Body of pancreas (tissue), 4 donors: ENCODE measurements around the gene SP7. TPM values are rescaled to one million over a fixed set of nuclear protein-coding genes. Genes with fewer than 3 reads are reported as not detected.

Experiments used
- ATAC-seq: fragments of 150-250 bp; one replicate; pipeline ENCODE4 v1.9.1; 2016
- DNase-seq, 4 donors: peaks; one replicate each; pipeline ENCODE4 v3.0.0-alpha.2; 2019
- H3K27ac ChIP-seq, 4 donors: fragments of 200-600 bp; sonication (generic); 1 replicate in 3 of 4; 2 replicates in 1 of 4; pipeline versions ENCODE4 v1.5.1 to v1.6.1; 2016 to 2019; ENCODE audit warnings: mild to moderate bottlenecking in 1 of 4, mixed read lengths in 1 of 4, moderate library complexity in 1 of 4
- H3K27me3 ChIP-seq, 2 donors: fragments of 200-600 bp; sonication (generic); one replicate each; pipeline ENCODE4 v1.6.0; 2016; ENCODE audit warnings: mild to moderate bottlenecking in 1 of 2
- H3K36me3 ChIP-seq, 2 donors: fragments of 200-600 bp; sonication (generic); replicated peaks in 1 of 2; 2 replicates each; pipeline ENCODE4 v1.5.1; 2016; ENCODE audit warnings: low read depth in 2 of 2; ENCODE audit not compliant: insufficient read depth in 1 of 2
- H3K4me1 ChIP-seq: fragments of 200-600 bp; sonication (generic); one replicate; pipeline ENCODE4 v1.6.0; 2016
- H3K4me3 ChIP-seq, 2 donors: fragments of 200-600 bp; sonication (generic); 1 replicate in 1 of 2; 2 replicates in 1 of 2; pipeline ENCODE4 v1.5.1; 2016 to 2019
- H3K9me3 ChIP-seq, 3 donors: fragments of 200-600 bp; sonication (generic); 1 replicate in 2 of 3; 2 replicates in 1 of 3; pipeline ENCODE4 v1.5.1; 2016
- CTCF ChIP-seq, 7 experiments: fragments of 450-650 bp in 4 of 7; fragments of 200-600 bp in 3 of 7; sonication (generic) in 3 of 7; IDR thresholded peaks; one replicate each; pipeline ENCODE4 v1.5.1; 2016 to 2019; ENCODE audit warnings: antibody characterized with exemption in 7 of 7
- POLR2A ChIP-seq, 3 donors: fragments of 450-650 bp; IDR thresholded peaks; one replicate each; pipeline ENCODE4 v1.6.1; 2016; ENCODE audit warnings: antibody characterized with exemption in 3 of 3, mild to moderate bottlenecking in 2 of 3
- WGBS, 2 donors: methylation state at CpG; one replicate each; pipeline ENCODE4 v1.1.5; 2017; 5-methylcytosine and 5-hydroxymethylcytosine counted together
- intact Hi-C: fragments of 100-400 bp; cut with DNase I; formaldehyde crosslinking; loops from one replicate; pipeline ENCODE4 v1.15.1; 2023
- total RNA-seq, 2 donors: library from RNA; depleted of rRNA; stranded (reverse); fragments of >200 nt; gene quantifications; one replicate each; pipeline ENCODE4 v1.1.0, GENCODE V29; 2016

The SP7 gene
- total RNA-seq, 2 donors from 2014 or later: not detected

- Histone ChIP-seq H3K9me3 (no peaks in the 10 kb centered on the region), H3K36me3 (no peaks in the 10 kb centered on the region), H3K4me1 (peaks cover 8% of the 10 kb centered on the region), H3K27ac (no peak overlapping the region), H3K27me3 (no peaks in the 10 kb centered on the region), H3K4me3 (no peak overlapping the region)
- intact Hi-C loops: no loop called here
- ATAC-seq (no peak), DNase-seq (no peak)
- 80 to 100% methylated on average over 1 of the region's 1 CpG for WGBS, 2 donors
- TF ChIP-seq POLR2A (IDR thresholded peaks at IDR 0.05) (no peak), CTCF (IDR thresholded peaks at IDR 0.05) (no peak)
Observed at GRCh38 chr12:53346491-53346890, 10.3 kb upstream of the SP7 start.

- peak in 3 of 4 donors; percentile 23 to 34 (median 29) for DNase-seq
- no peak for TF ChIP-seq POLR2A (IDR thresholded peaks at IDR 0.05)
- TF ChIP-seq CTCF (IDR thresholded peaks at IDR 0.05): peak in 1 of 7 experiments; percentile 7
Observed at GRCh38 chr12:53345486-53346188, 9.5 kb upstream of the SP7 start.

GRCh38 chr12:53344824-53345485 lies 8.8 kb upstream of the SP7 start:
- no peaks in the 10 kb centered on the region for H3K36me3 ChIP-seq
- DNase-seq (peak; percentile 75 to 81 (median 79)), ATAC-seq (peak; percentile 86)
- H3K4me1 ChIP-seq: peaks cover 8% of the 10 kb centered on the region
- H3K9me3 ChIP-seq: no peaks in the 10 kb centered on the region
- TF ChIP-seq CTCF (IDR thresholded peaks at IDR 0.05): peak; percentile 55 to 82 (median 70)
- peak in 2 of 3 donors; percentile 19 to 21 for TF ChIP-seq POLR2A (IDR thresholded peaks at IDR 0.05)
- intact Hi-C loops: no loop called here
- WGBS, 2 donors: 1% methylated on average over 14 to 40 of the region's 50 CpGs
- no peaks in the 10 kb centered on the region for H3K27me3 ChIP-seq
- peak overlapping the region; percentile 35 to 57 for H3K4me3 ChIP-seq
- H3K27ac ChIP-seq: peak overlapping the region in 3 of 4 donors; percentile 35 to 61 (median 51)

More at GRCh38 chr12:53345486-53346188, 9.5 kb upstream of the SP7 start:
- Histone ChIP-seq H3K4me1 (peaks cover 8% of the 10 kb centered on the region), H3K4me3 (no peak overlapping the region), H3K9me3 (no peaks in the 10 kb centered on the region), H3K36me3 (no peaks in the 10 kb centered on the region), H3K27ac (peak overlapping the region in 3 of 4 donors; percentile 35 to 61 (median 51)), H3K27me3 (no peaks in the 10 kb centered on the region)
- intact Hi-C loops: no loop called here
- ATAC-seq: peak; percentile 13
- WGBS, 2 donors: 28 to 29% methylated on average over 4 to 10 of the region's 10 CpGs

GRCh38 chr12:53344487-53344823 lies 8.3 kb upstream of the SP7 start:
- TF ChIP-seq POLR2A (IDR thresholded peaks at IDR 0.05): no peak
- no peak for TF ChIP-seq CTCF (IDR thresholded peaks at IDR 0.05)
- ATAC-seq: no peak
- Histone ChIP-seq H3K36me3 (no peaks in the 10 kb centered on the region), H3K27ac (no peak overlapping the region), H3K9me3 (no peaks in the 10 kb centered on the region), H3K4me1 (peaks cover 8% of the 10 kb centered on the region), H3K4me3 (no peak overlapping the region), H3K27me3 (no peaks in the 10 kb centered on the region)
- intact Hi-C loops: no loop called here
- DNase-seq: no peak
- WGBS, 2 donors: 7 to 24% methylated on average over 6 to 17 of the region's 19 CpGs
